ENCODE results near the gene ABI1. TPM values are rescaled to one million over a fixed set of nuclear protein-coding genes. Genes with fewer than 3 reads are reported as not detected.

Gene ABI1
- total RNA-seq, 1 experiment from 2014 or later, result 50.8 TPM

DNA sequence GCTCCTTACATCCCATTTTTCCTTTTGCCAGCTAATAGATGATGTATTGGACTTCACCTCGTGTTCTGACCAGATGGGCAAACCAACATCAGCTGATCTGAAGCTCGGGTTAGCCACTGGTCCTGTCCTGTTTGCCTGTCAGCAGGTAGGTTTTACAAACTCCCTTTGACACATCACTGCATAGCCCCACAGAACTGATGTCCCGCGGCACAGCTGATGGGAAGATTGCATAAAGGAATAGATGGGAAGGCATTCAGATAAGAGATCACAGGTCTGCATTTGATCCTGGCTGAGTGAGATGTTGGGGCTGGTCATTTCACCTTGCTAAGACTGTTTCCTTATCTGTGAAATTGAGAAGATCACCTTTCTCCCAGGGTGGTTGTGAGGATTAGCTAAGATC, 125.3 kb downstream of the ABI1 start:
- Histone ChIP-seq H3K9me2 (ENCODE audit: insufficient read depth) (no peaks in the 10 kb centered on the region), H3K27me3 (ENCODE audit: insufficient read depth, low read depth) (no peaks in the 10 kb centered on the region), H3K4me1 (replicated peaks; ENCODE audit: insufficient read depth) (no peaks in the 10 kb centered on the region), H4K20me1 (ENCODE audit: insufficient read depth) (no peaks in the 10 kb centered on the region), H3K79me2 (ENCODE audit: low read depth) (no peaks in the 10 kb centered on the region), H3K9me3 (ENCODE audit: insufficient read depth, low read depth) (no peaks in the 10 kb centered on the region), H3F3A (ENCODE audit: insufficient read depth, low read depth) (no peaks in the 10 kb centered on the region), H3K27ac (no peak overlapping the region), H3K4me2 (no peak overlapping the region), H3K4me3 (no peak overlapping the region), H2AFZ (no peak overlapping the region), H3K36me3 (ENCODE audit: low read depth) (no peaks in the 10 kb centered on the region)
- intact Hi-C loops (cut with micrococcal nuclease; ENCODE audit: unreplicated experiment), result no loop called here
- ChIA-PET CTCF (no interaction called here), POLR2A (ENCODE audit: unreplicated experiment) (no interaction called here)
- no peak for TF ChIP-seq EZH2 (IDR thresholded peaks at IDR 0.05; ENCODE audit: low read depth)
- TF ChIP-seq, protein P1, sequence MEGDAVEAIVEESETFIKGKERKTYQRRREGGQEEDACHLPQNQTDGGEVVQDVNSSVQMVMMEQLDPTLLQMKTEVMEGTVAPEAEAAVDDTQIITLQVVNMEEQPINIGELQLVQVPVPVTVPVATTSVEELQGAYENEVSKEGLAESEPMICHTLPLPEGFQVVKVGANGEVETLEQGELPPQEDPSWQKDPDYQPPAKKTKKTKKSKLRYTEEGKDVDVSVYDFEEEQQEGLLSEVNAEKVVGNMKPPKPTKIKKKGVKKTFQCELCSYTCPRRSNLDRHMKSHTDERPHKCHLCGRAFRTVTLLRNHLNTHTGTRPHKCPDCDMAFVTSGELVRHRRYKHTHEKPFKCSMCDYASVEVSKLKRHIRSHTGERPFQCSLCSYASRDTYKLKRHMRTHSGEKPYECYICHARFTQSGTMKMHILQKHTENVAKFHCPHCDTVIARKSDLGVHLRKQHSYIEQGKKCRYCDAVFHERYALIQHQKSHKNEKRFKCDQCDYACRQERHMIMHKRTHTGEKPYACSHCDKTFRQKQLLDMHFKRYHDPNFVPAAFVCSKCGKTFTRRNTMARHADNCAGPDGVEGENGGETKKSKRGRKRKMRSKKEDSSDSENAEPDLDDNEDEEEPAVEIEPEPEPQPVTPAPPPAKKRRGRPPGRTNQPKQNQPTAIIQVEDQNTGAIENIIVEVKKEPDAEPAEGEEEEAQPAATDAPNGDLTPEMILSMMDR (conservative IDR thresholded peaks at IDR 0.05), result no peak
- no TSS peak for BruUV-seq (replicated peaks)
- DNase-seq, result no peak

DNA sequence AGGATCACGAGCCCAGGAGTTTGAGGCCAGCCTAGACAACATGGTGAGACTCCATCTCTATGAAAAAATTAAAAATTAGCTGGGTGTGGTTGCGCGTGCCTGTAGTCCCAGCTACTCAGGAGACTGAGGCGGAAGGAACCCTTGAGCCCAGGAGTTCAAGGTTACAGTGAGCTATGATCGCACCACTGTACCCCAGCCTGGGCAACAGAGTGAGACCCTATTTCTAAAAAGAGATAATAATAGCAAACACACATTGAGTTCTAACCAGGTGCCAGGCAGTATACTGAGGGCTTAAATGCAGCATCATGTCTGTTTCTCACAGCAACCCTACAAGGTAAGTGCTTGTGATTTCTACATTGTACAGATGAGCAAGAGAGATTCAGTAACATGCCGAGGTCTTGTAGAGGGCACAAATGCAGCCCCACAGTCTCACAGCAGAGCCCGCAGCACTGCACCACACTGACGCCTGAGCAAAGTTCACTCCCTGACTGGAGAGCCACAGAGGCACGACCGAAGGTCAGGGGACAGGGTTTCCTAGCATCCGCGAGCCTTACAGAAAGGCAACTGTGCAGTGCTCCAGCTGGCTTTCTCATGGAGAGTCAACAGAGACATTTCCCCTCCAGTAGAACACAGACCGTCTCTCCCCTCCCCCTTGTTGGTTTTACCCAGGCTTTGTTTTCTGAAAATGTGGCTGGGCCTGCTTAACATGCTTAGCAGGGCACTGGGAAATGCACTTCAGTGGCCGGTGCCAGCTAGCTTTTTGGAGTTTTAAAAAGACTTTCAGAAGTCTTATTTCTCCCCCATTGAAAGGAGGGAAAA, 126.8 kb downstream of the ABI1 start:
- H3K4me1 ChIP-seq (replicated peaks; ENCODE audit: insufficient read depth), result no peaks in the 10 kb centered on the region
- no peaks in the 10 kb centered on the region for H3K27me3 ChIP-seq (ENCODE audit: insufficient read depth, low read depth)
- H4K20me1 ChIP-seq (ENCODE audit: insufficient read depth), result no peaks in the 10 kb centered on the region
- no TSS peak for BruUV-seq (replicated peaks)
- no peaks in the 10 kb centered on the region for H3K36me3 ChIP-seq (ENCODE audit: low read depth)
- H3K9me3 ChIP-seq (ENCODE audit: insufficient read depth, low read depth), result no peaks in the 10 kb centered on the region
- no peaks in the 10 kb centered on the region for H3F3A ChIP-seq (ENCODE audit: insufficient read depth, low read depth)
- ChIA-PET CTCF (no interaction called here), POLR2A (ENCODE audit: unreplicated experiment) (no interaction called here)
- H3K79me2 ChIP-seq (ENCODE audit: low read depth), result no peaks in the 10 kb centered on the region
- no peak overlapping the region for H2AFZ ChIP-seq
- no peak overlapping the region for H3K27ac ChIP-seq
- intact Hi-C loops (cut with micrococcal nuclease; ENCODE audit: unreplicated experiment), result no loop called here
- H3K4me3 ChIP-seq, result no peak overlapping the region
- no peak for TF ChIP-seq EZH2 (IDR thresholded peaks at IDR 0.05; ENCODE audit: low read depth)
- TF ChIP-seq, protein P1 (conservative IDR thresholded peaks at IDR 0.05), result no peak
- H3K4me2 ChIP-seq, result no peak overlapping the region
- no peaks in the 10 kb centered on the region for H3K9me2 ChIP-seq (ENCODE audit: insufficient read depth)
- no peak for DNase-seq

DNA sequence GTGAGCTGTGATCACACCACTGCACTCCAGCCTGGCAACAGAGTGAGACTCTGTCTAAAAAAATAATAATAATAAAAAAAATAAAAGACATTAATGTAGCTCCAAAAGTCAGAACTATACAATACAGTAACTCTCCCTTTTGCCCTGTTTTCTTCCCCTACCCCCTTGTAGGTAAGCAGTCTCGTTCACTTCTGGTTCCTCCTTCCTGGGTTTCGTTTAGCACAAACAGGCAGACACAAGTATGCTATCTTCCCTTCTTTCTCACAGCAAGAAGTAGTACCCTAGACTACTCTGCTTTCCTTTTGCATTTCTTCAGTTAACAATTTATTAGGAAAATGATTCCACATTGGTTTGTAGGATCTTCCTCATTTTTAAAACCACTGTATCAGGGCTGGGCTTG, 130.2 kb downstream of the ABI1 start:
- Histone ChIP-seq H3K27me3 (ENCODE audit: insufficient read depth, low read depth) (no peaks in the 10 kb centered on the region), H3K36me3 (ENCODE audit: low read depth) (no peaks in the 10 kb centered on the region), H2AFZ (no peak overlapping the region), H3K4me1 (replicated peaks; ENCODE audit: insufficient read depth) (no peaks in the 10 kb centered on the region), H3K9me2 (ENCODE audit: insufficient read depth) (no peaks in the 10 kb centered on the region), H3K79me2 (ENCODE audit: low read depth) (no peaks in the 10 kb centered on the region), H3K4me3 (no peak overlapping the region), H3K9me3 (ENCODE audit: insufficient read depth, low read depth) (no peaks in the 10 kb centered on the region), H3K4me2 (no peak overlapping the region), H3F3A (ENCODE audit: insufficient read depth, low read depth) (no peaks in the 10 kb centered on the region), H3K27ac (no peak overlapping the region), H4K20me1 (ENCODE audit: insufficient read depth) (no peaks in the 10 kb centered on the region)
- TF ChIP-seq, protein P1 (conservative IDR thresholded peaks at IDR 0.05), result no peak
- no peak for TF ChIP-seq EZH2 (IDR thresholded peaks at IDR 0.05; ENCODE audit: low read depth)
- no peak for DNase-seq
- BruUV-seq (replicated peaks), result no TSS peak
- POLR2A ChIA-PET (ENCODE audit: unreplicated experiment), result interaction anchor here (0.6 kb wide), 1 partner anchor 608 kb away, joined by 5 read pairs; no protein-coding TSS in a partner anchor
- intact Hi-C loops (cut with micrococcal nuclease; ENCODE audit: unreplicated experiment), result no loop called here
- CTCF ChIA-PET, result no interaction called here

All from PC-9 (cell line).